HG03103 (cell line): ENCODE results near the gene KCNS1.
"Not testable (repeated sequence)": the region's sequence is repeated elsewhere in the genome, so short reads cannot be mapped to it uniquely, and the experiment has no call there.

Source experiments
- ATAC-seq: cut with Tn5 transposase; IDR thresholded peaks from one replicate; pipeline ENCODE4 v1.9.1; 2021; ENCODE audit warnings: low read depth; ENCODE audit not compliant: unreplicated experiment

Gene KCNS1

DNA sequence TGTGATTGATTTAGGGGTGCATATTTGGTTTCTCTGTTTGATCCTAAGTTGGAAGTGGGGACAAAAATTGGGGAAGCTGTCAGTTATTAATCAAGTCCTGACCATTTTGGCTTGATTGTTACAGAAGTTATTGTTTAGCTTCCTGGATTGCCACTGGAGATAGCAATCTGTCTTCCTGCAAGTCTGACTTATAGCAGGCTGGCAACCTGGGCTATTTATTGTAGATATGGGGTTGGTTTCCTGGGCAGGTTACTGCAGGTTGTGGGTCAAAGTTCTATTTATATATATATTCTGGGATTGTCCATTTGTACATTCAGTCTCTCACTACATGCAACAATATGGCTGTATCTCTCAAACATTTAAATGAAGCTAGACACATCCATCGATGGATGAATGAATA lies 17.8 kb downstream of the KCNS1 start:
- no peak for ATAC-seq

DNA sequence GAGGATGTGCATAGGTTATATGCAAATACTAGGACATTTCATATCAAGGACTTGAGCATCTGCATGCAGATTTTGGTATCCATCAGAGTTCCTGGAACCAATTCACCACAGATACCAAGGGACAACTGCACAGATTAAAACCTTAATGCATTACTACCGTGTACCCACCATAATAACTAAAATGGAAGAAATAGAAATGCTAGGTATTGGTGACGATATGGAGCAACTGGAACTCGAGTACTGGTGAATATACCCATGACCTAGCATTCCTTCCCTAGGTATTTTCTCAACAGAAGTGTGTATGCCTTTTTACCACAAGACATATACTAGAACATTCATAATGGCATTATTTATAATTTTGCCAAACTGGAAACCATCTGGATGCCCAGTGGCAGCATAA lies 18.5 kb downstream of the KCNS1 start:
- no peak for ATAC-seq

DNA sequence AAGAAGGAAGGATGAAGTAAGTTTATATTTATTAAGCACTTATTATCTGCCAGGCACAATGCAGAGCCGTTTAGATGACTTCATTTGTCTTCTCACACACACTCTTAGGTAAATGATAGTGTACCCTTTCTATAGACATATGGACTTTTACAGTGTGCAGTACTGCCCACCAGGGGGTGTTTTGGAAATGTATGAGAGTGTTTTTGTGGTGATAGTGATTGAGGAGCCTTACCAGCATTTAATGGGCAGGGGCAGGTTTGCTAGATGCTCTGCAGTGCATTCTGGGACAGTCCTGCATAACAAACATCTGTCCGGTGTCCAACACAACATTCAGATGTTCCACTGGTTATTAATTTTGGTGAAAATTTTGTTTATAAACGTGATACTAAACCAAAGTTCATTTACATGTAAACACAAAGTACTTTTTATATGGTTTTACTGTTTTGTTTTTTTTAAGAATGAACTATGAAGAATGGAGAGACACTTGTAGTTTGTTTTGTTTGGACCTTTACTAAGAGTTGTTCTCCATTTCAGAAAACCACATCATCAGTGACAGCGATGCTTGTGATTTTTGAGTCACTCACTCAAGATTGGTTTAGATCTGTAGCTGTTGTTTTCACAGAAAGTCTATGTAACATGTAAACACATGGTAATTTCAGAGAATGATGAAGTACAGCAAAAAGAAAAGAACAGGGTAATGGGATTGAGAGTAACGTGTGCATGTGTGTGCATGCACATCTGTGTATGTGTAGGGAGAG lies 19.9 kb downstream of the KCNS1 start:
- no peak for ATAC-seq

DNA sequence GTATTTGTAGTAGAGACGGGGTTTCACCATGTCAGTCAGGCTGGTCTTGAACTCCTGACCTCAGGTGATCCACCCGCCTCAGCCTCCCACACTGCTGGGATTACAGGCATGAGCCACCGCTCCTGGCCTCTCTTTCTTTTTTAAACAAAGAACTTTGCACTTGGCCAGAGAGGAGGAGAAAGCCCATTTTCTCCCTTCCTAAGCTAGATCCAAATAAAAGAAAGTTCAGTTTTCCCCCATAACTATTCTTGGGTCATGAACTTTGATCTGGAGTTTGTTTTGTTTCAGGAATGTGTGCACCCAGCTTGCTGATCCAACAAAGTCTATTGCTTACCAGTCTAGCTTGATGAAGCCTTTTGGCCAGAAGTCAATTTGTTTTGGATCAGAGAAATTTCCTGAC lies 23.4 kb downstream of the KCNS1 start:
- no peak for ATAC-seq

DNA sequence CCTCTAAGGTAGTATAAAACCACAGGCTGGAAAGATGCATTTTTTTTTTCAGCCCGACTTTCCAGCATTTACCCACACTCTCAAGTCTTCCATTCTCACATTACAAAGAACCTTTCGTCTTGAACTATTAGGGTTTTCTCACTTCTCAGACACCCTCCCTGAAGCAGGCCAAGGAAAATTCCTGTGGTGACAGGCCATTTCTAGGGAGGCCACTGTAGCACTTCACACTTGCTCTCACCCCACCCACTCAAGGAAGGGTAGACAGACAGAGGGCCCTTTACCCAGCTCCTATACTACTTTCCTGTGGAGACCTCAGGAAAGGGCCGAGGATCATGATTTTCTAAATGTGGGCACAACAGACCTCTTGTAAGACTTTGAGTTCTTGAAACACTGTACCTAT lies 27.7 kb downstream of the KCNS1 start:
- no peak for ATAC-seq

DNA sequence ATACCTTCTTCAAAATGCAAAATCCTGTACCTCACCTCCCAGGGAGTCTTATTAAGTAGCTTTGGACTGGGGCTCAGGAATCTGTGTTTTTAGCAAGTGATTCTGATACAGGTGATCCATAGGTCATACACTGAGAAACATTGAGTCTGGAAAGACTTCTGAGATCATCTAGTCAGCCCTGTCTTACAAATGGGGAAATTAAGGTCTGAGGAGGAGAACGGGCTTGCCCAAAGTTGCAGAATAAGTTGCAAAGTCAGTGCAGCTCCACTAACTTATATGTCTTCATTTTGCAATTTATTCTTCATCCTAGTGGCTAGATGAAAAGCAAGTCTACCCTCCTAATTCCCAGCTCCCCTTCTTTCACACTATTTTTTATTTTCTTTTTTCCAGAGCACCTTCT lies 28.9 kb downstream of the KCNS1 start:
- no peak for ATAC-seq

DNA sequence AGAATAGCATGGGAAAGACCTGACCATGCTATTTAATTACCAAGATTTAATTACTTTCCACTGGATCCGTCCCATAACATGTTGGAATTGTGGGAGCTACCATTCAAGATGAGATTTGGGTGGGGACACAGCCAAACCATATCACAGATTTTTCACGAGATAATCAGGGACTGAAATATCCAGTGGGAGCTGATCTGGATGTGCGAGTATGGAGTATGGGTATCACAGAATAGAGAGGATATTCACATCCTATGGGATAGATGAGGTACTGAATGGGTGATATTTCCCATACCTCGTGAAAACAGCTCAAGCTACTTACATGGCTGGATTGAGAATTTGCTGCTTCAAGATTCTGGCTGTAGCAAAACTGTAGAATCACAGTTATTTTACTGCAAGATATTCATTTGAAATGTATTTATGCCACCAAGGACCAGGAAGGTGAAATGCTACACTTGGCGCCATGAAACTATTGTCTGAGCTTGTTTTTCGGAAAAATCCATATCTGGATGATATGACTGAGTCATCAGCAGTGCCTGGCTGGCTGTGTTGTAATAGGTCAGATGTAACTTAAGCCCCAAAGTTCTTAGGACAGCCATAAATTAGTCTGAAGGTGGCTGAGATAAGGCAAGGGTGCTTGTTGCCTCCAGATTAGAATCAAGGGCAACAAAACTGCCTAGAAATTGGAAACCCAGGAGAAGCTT lies 29.8 kb downstream of the KCNS1 start:
- ATAC-seq = no peak

DNA sequence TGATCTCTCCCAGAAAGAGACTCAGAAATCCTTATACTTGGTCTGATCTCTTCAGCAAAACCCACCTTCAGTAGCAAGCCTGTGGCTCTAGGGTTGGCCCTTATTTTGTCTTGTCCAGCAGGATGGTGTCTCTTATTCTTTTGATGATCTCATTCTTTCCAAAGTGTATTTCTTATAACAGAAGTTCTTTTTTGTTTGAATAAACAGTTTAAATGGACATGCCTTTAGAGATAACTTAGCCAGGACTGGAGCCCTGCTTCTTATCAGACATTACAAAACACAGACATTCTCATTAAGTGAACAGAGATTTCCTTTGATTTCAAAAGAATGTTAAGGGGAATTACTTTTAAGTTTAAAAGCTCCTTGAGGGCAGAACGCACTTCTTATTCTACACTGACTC lies 31.7 kb downstream of the KCNS1 start:
- no peak for ATAC-seq

DNA sequence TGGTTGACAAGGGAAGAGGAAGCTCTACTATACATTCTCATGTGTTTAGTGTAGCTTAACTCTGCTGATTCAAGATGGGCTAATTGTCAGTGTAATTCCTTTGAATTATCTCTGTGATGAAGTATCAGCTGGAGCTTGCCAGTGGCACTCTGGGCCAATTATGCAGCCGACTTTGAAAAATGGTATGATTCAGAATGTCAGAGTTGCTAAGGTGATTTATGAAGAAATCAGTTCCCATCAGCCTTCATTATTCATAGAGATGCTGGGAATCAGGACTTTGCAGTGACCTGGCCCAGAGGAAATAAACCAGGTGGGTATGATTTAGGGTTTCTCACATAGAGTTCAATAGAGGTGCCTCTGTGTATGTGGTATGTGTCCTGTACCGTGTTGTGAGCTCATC lies 33.4 kb downstream of the KCNS1 start:
- no peak for ATAC-seq

DNA sequence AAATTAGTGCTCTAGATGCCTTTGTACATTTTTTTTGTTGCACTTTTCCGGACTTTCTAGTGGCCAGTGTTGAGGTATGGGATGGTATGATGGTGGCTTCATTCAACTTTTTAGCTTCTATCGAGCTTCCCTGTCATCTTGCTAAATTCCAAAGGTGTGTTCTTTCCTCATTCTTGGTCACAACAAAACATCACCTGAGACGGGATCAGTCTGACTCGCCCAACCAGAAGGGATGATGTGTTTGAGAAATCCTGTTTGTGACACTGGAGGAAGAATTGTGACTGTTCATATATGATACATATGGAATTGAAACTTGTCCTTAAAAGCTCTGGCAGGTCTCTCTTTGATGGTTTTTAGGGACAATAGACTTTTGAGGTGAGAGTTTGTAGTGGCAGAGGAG lies 33.8 kb downstream of the KCNS1 start:
- ATAC-seq = no peak

DNA sequence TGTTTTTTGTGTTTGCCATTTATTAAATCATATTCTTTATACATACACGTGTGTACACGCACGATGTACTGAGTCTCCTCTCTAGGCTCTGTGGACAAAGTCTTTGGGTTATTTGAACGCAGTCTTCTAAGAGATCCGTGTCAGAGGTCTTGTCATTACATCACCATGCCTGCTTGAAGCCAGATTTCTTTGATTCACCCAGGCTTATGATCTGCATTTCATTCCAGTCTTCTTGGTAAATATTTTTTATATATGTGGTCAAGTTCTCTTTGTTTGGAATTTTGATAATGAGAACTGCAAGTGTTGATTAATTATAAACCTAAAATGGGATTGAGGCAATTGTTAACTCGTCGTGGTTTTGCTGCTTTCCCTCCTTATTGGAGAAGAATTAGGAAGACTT lies 34.6 kb downstream of the KCNS1 start:
- no peak for ATAC-seq

DNA sequence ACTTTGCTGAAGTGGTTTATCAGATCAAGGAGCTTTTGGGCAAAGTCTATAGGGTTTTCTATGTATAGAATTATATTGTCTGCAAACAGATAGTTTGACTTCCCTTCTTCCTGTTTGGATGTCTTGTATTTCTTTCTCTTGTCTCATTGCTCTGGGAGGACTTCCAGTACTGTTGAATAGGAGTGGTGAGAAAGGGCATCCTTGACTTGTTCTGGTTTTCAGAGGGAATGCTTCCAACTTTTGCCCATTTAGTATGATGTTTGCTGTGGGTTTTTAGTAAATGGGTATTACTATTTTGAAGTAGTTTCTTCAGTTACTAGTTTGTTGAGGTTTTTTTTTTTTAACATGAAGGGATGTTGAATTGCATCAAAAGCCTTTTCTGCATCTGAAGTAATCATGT lies 36.1 kb downstream of the KCNS1 start:
- ATAC-seq = no peak

DNA sequence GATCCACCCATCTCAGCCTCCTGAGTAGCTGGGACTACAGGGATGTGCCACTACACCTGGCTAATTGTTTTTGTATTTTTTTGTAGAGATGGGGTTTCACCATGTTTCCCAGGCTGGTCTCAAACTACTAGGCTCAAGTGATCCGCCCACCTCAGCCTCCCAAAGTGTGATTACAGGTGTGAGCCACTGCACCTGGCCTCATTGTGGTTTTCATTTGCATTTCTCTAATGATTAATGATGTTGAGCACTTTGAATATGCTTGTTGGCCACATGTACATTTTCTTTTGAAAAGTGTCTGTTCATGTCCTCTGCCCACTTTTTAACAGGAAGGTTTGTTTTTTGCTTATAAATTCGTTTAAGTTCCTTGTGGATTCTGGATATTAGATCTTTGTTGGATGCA lies 37.8 kb downstream of the KCNS1 start:
- not testable (repeated sequence) for ATAC-seq

DNA sequence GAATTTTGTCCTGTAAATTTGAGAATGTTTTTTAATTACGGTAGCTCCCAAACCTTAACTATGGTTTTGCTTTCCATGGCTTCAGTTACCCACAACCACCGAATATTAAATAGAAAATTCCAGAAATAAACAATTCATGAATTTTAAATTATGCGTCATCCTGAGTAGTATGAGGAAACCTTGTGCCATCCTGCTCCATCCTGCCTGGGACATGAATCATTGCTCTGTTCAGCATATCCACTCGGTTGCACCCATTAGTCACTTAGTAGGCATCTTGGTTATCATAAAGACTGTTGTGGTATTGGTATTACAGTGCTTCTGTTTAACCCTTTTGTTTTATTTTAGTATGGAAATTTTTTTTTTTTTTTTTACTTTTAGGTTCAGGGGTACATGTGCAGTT lies 39.7 kb downstream of the KCNS1 start:
- ATAC-seq = no peak

DNA sequence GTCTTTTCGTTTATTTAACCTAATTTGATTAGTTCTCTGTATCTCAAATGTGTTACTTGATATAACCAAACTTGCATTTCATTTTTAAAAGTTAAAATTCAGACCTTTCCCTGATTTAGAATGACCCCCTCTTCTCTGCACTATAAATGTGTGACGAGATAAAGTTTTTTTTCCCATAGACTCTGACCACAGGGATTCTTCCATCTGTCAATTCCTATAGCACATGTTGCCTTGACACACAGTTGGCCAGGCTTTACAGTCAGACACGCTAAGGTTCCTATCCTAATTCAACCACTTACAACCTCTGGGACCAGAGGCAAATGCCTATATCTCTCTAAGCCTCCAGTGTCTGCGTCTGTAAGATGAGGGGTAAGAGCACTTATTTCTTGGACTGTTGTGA lies 40.6 kb downstream of the KCNS1 start:
- ATAC-seq = no peak

DNA sequence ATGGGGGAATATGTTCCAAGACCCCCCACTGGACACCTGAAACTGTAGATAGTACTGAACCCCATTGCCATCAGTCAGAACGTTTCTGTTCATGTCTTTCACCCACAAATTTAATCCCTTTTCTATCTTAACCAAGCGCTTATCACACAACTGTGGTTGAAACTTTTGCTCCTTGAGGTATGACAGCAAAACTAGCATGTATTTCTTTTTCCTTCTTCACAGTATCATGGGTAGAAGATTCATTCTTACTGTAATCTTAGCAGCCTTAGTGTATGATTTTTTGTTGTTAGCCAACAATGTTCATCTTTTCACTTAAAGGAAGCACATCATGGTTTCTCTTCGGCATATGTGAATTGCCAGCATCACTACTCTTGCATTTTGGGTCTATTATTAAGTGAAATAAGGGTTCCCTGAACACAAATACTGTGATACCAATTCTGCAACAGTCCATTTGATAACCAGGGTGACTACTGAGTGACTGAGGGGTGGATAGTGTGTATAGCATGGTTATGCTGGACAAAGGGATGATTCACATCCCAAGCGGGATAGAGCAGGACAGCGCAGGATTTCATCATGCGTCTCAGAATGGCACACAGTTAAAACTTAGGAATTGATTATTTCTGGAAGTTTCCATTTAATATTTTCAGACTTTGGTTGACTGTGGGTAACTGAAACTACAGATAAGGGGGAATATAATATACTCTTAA lies 41.8 kb downstream of the KCNS1 start:
- ATAC-seq = no peak

DNA sequence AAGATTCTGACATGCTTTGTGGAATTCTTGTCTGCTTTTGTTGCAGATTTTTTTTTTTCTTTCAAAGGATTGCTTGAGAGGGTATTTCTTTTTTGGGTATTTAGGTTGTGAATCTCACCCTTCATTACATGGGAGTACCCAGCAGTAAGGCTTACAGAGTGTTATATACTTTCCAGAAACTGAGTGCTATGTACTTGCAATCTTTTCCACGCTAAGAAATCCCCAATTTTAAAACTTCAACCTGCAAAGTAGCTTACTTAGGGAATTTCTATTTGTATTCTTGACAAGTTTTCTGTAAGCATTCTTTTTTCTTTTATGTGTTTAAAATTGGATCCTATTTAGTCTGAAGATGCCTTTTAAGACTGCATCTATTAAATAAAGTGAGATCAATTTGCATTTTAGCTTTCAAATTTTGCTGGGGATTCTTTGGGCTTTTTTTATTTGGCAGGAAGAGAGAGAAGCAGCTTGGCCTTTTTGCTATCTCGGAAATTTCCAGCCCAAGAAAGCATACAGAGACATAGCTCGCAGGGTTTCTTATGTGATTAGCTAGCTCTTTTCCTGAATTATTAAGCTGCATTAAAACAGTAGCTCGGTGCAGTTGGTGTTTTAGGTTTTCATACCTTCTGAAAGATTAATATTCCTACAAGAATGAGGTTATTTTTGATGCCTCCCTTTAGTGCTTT lies 42.6 kb downstream of the KCNS1 start:
- ATAC-seq = no peak

DNA sequence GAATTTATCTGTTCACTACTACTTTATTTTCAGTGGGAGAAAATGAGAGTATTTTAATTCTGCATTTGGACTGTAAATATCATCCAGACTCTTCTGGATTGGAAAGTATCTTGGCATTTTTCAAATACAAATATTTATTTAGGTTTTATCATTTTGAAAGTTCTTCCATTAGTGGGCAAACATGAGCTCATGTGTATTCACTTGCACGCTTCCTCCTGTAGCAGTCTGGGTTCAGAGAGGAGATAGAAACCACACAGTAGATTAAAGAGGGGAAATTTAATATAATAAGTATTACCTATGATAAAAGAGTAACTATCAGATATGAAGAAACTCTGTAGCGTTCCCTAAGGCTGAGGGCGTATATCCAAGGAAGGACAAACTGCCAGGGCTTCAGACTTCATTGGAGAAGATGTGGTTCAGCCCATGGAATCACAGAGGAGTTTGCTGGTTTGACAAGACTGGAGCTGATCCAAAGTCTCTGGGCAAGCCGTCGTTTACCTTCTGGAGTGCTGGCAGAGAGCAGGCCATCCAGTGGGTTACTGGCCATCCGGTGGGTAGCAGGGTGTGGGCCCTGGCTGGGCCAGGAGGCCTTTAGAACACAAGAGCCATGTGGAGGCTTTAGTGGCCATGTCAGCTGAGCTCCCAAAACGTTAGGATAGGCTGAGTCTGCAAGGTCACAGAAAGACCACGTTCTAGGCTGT lies 44.3 kb downstream of the KCNS1 start:
- ATAC-seq = no peak

DNA sequence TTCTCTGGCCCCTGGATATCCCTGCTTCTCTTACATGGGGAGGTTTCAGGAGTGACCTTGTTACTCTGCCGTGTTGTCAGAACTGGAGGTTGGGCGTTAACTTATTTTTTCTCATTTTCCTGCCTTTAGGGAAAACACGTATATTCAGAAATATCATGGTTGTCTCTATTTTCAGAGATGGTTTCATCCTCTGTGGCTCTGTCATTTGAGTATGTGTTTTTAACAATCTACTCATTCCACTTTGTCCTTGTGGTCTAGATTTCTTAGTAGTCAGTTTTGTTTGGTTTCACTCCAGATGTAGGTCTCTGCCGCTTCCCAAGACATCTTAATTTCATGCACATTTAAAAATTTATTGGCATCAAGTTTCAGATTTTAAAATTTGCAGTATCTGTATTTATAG lies 45.9 kb downstream of the KCNS1 start:
- ATAC-seq = no peak

DNA sequence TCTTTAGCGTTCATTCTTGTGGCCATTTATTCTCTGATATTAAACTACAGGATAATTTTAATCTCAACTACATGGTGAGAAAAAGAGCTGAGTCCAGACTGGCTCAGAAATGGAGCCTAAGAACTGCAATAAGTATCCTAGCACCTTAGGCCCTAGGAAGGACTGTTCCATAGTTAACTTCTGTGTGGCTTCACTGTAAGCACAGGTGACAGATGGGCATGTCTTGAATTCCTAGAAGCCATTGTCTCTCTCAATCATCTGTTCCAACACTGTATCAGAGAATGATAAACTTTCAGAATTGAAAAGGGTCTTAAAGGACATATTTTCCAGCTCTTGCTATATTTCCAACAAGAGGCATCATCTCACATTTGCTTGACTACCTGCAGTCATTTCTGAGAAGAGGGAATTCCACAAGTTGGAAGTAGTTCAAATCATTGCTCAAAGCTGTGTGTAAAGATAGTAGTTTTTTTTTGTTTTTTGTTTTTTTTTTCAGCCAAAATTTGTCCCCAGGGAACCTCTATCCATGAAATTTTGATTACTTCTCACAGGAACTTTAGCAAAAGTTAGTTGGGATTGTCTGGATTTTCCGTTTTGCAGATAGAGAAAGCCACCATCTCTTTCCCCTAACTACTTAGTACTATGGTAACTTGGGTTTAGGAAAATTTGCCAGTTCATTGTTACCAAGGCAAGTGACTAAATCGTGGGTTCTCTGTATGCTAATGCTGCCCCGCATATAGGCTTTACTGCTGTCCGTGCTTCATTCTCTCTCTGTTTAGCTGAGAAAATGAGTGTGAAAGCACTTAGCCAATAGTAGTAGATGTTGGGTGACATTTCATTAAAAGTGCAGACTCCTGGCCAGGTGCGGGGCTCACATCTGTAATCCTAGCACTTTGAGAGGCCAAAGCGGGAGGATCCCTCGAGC lies 47.2 kb downstream of the KCNS1 start:
- ATAC-seq = no peak
